GM19025 (cell line): ENCODE data around the gene SSPN.

Experiments used
- ATAC-seq: cut with Tn5 transposase; IDR thresholded peaks from one replicate; pipeline ENCODE4 v1.9.1; 2021; ENCODE audit warnings: mild to moderate bottlenecking, low read depth, moderate library complexity; ENCODE audit not compliant: unreplicated experiment

Gene SSPN

GRCh38 chr12:26195250-26195640 is at the start of gene SSPN:
Gene SSPN, plus strand, starts transcription at chr12:26195573. Its CDS starts 100 bp downstream, at chr12:26195673.
- no peak for ATAC-seq

- no peak for ATAC-seq
Observed at GRCh38 chr12:26148291-26148690, 47.1 kb upstream of the SSPN start.

GRCh38 chr12:26149968-26150500 is 45.3 kb upstream of the SSPN start:
- ATAC-seq, result no peak

GRCh38 chr12:26150736-26151450 is 44.5 kb upstream of the SSPN start:
- no peak for ATAC-seq

GRCh38 chr12:26152507-26153102 is 42.8 kb upstream of the SSPN start:
- no peak for ATAC-seq

- no peak for ATAC-seq
Observed at GRCh38 chr12:26153421-26154154, 41.8 kb upstream of the SSPN start.

- peak; percentile 75 for ATAC-seq
Observed at GRCh38 chr12:26156201-26156871, 39.0 kb upstream of the SSPN start.

GRCh38 chr12:26157001-26157400 is 38.4 kb upstream of the SSPN start:
- ATAC-seq, result peak; percentile 22

- ATAC-seq, result no peak
Observed at GRCh38 chr12:26158078-26158764, 37.2 kb upstream of the SSPN start.

- ATAC-seq, result no peak
Observed at GRCh38 chr12:26162174-26162573, 33.2 kb upstream of the SSPN start.

GRCh38 chr12:26162905-26163304 is 32.5 kb upstream of the SSPN start:
- peak; percentile 83 for ATAC-seq

- ATAC-seq, result no peak
Observed at GRCh38 chr12:26164118-26164517, 31.3 kb upstream of the SSPN start.

- ATAC-seq, result no peak
Observed at GRCh38 chr12:26172013-26172412, 23.4 kb upstream of the SSPN start.

- ATAC-seq, result no peak
Observed at GRCh38 chr12:26172539-26172938, 22.8 kb upstream of the SSPN start.

GRCh38 chr12:26172946-26173552 is 22.3 kb upstream of the SSPN start:
- ATAC-seq, result no peak

GRCh38 chr12:26176725-26177124 is 18.6 kb upstream of the SSPN start:
- ATAC-seq, result no peak

GRCh38 chr12:26177283-26177682 is 18.1 kb upstream of the SSPN start:
- ATAC-seq, result no peak

GRCh38 chr12:26179826-26180225 is 15.5 kb upstream of the SSPN start:
- ATAC-seq, result no peak

GRCh38 chr12:26182377-26182776 is 13.0 kb upstream of the SSPN start:
- ATAC-seq, result no peak
